ENCODE measurements around the gene KREMEN1.

Gene KREMEN1

GRCh38 chr22:29079218-29079901 lies 6.5 kb downstream of the KREMEN1 start:
- peak overlapping the region in 1 of 2 experiments; percentile 25; a peak in 2 of 4 replicates for H3K4me3 ChIP-seq (ENCODE audit: low read depth in 1 of 2, low read length in 2 of 2)
- H3K79me2 ChIP-seq (ENCODE audit: insufficient read depth, low read length) = peaks cover 74% of the 10 kb centered on the region
- H3K36me3 ChIP-seq (ENCODE audit: insufficient read depth, low read length) = peaks cover under 1% of the 10 kb centered on the region; the same call in 1 of the 2 replicates
- peak overlapping the region; percentile 95 for H3K27ac ChIP-seq (ENCODE audit: low read length)
- peak; percentile 84 for DNase-seq
- no peaks in the 10 kb centered on the region for H3K27me3 ChIP-seq (ENCODE audit: insufficient read depth, low read length, poor library complexity)
- TF ChIP-seq CTCF (IDR thresholded peaks at IDR 0.05; ENCODE audit: borderline replicate concordance, extremely low read depth, low read length, poor library complexity, severe bottlenecking) (peak; percentile 23), EZH2 (IDR thresholded peaks at IDR 0.05; ENCODE audit: borderline replicate concordance, low read depth, low read length, severe bottlenecking) (no peak)
- H2AFZ ChIP-seq (ENCODE audit: low read depth, low read length) = peak overlapping the region; percentile 29; the same call in 1 of the 2 replicates
- H4K20me1 ChIP-seq (ENCODE audit: insufficient read depth, low read length) = 0 out of 2 replicates have a peak, but pooled peaks cover under 1% of the 10 kb centered on the region
- no peaks in the 10 kb centered on the region for H3K9me3 ChIP-seq (ENCODE audit: insufficient read depth, low read length, severe bottlenecking)
- peaks cover 81% of the 10 kb centered on the region for H3K4me1 ChIP-seq (ENCODE audit: insufficient read depth, low read length)
- ATAC-seq (ENCODE audit: insufficient read depth, low read depth) = peak; percentile 85
- H3K4me2 ChIP-seq (ENCODE audit: insufficient read depth, low read length) = peak overlapping the region; percentile 42
- peak overlapping the region; percentile 56 for H3K9ac ChIP-seq (ENCODE audit: low read depth, low read length)

DNA sequence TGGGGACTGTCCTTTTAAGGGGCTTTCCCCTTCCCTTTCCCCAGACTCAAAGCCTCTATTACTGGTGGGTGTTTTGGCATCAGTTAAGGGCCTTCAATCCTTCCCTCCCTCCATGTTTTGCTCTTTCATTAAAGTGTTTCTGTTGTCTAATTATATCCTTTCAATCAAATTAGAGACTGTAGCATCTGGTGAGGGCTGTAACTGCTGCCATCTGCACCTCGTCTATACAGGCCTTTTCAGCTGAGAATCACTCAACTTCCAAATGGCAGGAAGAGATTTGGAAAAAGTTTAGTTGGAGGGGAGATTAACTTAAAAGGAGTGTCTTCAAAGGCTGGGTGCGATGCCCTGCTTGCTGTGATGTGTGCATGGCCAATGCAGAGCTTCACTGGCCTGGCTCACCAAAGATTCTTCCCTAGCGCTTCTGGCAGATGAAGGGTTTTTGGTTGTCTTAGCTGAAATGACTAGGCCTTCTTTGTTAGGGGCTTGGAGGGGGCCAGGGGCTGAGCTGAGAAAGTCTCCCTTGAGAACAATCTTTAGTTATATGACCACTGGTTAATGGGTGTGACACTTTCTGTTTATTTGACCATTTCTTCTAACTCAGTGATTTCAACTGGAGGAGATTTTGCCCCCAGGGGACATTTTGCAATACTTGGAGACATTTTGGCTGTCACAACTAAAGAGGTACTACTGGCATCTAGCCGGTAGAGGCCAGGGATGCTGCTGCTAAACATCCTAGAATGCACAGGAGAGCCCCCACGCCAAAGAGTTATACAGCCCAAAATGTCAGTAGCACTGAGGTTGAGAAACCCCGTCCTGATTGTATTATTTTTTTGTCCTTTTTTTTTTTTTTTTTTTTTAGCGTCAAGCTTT lies 7.5 kb downstream of the KREMEN1 start:
- peaks cover 74% of the 10 kb centered on the region for H3K79me2 ChIP-seq (ENCODE audit: insufficient read depth, low read length)
- H3K9me3 ChIP-seq (ENCODE audit: insufficient read depth, low read length, severe bottlenecking) = no peaks in the 10 kb centered on the region
- H3K27ac ChIP-seq (ENCODE audit: low read length) = peak overlapping the region; percentile 95
- peak overlapping the region; percentile 42 for H3K4me2 ChIP-seq (ENCODE audit: insufficient read depth, low read length)
- H3K27me3 ChIP-seq (ENCODE audit: insufficient read depth, low read length, poor library complexity) = no peaks in the 10 kb centered on the region
- peak overlapping the region; percentile 21; the same call in 1 of the 2 replicates for H2AFZ ChIP-seq (ENCODE audit: low read depth, low read length)
- peak overlapping the region in 1 of 2 experiments; percentile 22; a peak in 2 of 4 replicates for H3K4me3 ChIP-seq (ENCODE audit: low read depth in 1 of 2, low read length in 2 of 2)
- DNase-seq = no peak
- TF ChIP-seq CTCF (IDR thresholded peaks at IDR 0.05; ENCODE audit: borderline replicate concordance, extremely low read depth, low read length, poor library complexity, severe bottlenecking) (no peak), EZH2 (IDR thresholded peaks at IDR 0.05; ENCODE audit: borderline replicate concordance, low read depth, low read length, severe bottlenecking) (no peak)
- peaks cover 72% of the 10 kb centered on the region for H3K4me1 ChIP-seq (ENCODE audit: insufficient read depth, low read length)
- no peaks in the 10 kb centered on the region; the same call in 1 of the 2 replicates for H3K36me3 ChIP-seq (ENCODE audit: insufficient read depth, low read length)
- ATAC-seq (ENCODE audit: insufficient read depth, low read depth) = no peak
- H3K9ac ChIP-seq (ENCODE audit: low read depth, low read length) = peak overlapping the region; percentile 56
- no peaks in the 10 kb centered on the region for H4K20me1 ChIP-seq (ENCODE audit: insufficient read depth, low read length)

DNA sequence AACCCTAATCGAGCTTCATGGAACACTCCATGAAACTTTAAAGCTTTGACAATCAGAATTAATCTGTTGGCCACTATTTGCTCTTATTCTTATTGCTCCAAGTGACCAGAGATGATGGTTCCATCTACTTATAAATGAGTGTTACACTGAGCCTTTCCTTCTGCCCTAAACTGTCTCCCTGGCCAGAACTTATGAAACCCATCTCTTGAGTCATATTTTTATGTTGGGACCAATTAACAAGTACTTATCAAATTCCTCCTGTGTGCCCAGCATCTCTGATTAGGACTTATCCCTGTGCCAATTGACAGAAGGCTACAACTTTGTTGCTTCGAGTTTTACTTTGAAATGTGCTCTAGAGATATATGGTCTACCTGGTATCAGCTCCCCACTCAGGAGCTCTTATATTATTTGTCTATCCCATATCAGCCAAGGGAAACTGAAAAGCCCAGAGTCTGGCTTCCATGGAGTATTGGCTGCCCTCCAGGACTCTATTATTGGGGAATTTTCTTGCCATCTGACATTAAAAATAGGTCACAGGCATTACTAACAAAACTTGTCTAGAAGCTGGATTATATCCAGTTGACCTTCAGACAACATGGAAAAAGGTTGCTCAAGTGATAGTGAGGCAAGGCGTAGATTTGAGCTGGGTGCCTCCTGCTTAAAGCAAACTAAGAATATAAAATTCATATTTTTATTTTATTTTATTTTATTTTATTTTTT lies 8.8 kb downstream of the KREMEN1 start:
- peaks cover 74% of the 10 kb centered on the region for H3K79me2 ChIP-seq (ENCODE audit: insufficient read depth, low read length)
- H3K4me2 ChIP-seq (ENCODE audit: insufficient read depth, low read length) = no peak overlapping the region
- peak overlapping the region; percentile 37 for H3K27ac ChIP-seq (ENCODE audit: low read length)
- DNase-seq (no peak), ATAC-seq (ENCODE audit: insufficient read depth, low read depth) (no peak)
- H4K20me1 ChIP-seq (ENCODE audit: insufficient read depth, low read length) = no peaks in the 10 kb centered on the region
- H3K9ac ChIP-seq (ENCODE audit: low read depth, low read length) = no peak overlapping the region
- no peaks in the 10 kb centered on the region; the same call in 1 of the 2 replicates for H3K36me3 ChIP-seq (ENCODE audit: insufficient read depth, low read length)
- H3K4me3 ChIP-seq (ENCODE audit: low read depth in 1 of 2, low read length in 2 of 2) = no peak overlapping the region
- TF ChIP-seq EZH2 (IDR thresholded peaks at IDR 0.05; ENCODE audit: borderline replicate concordance, low read depth, low read length, severe bottlenecking) = no peak
- TF ChIP-seq CTCF (IDR thresholded peaks at IDR 0.05; ENCODE audit: borderline replicate concordance, extremely low read depth, low read length, poor library complexity, severe bottlenecking) = no peak
- H3K27me3 ChIP-seq (ENCODE audit: insufficient read depth, low read length, poor library complexity) = no peaks in the 10 kb centered on the region
- no peak overlapping the region for H2AFZ ChIP-seq (ENCODE audit: low read depth, low read length)
- no peaks in the 10 kb centered on the region for H3K9me3 ChIP-seq (ENCODE audit: insufficient read depth, low read length, severe bottlenecking)
- peaks cover 58% of the 10 kb centered on the region for H3K4me1 ChIP-seq (ENCODE audit: insufficient read depth, low read length)

All from DND-41 (cell line).